Testis (tissue), 3 donors: ENCODE data around the gene CCBE1. TPM values are rescaled to one million over a fixed set of nuclear protein-coding genes. Genes with fewer than 3 reads are reported as not detected.

ENCODE experiments used
- DNase-seq: peaks from one replicate; pipeline ENCODE4 v3.0.0-alpha.2; 2019
- H3K27ac ChIP-seq, 2 donors: fragments of 200-600 bp; sonication (generic); one replicate each; pipeline ENCODE4 v1.5.1; 2019
- H3K27me3 ChIP-seq: fragments of 200-600 bp; sonication (generic); one replicate; pipeline ENCODE4 v1.5.1; 2019
- H3K36me3 ChIP-seq: fragments of 200-600 bp; sonication (generic); one replicate; pipeline ENCODE4 v1.5.1; 2017; ENCODE audit warnings: low read depth; ENCODE audit errors: missing control alignments
- H3K4me1 ChIP-seq: fragments of 200-600 bp; sonication (generic); one replicate; pipeline ENCODE4 v1.5.1; 2019
- H3K4me3 ChIP-seq, 2 donors: fragments of 200-600 bp; sonication (generic); one replicate each; pipeline ENCODE4 v1.5.1; 2017 to 2019
- H3K9me3 ChIP-seq: fragments of 200-600 bp; sonication (generic); one replicate; pipeline ENCODE4 v1.5.1; 2017
- CTCF ChIP-seq, 3 experiments: fragments of 450-650 bp in 2 of 3; fragments of 200-600 bp in 1 of 3; sonication (generic) in 1 of 3; IDR thresholded peaks; one replicate each; pipeline ENCODE4 v1.5.1; 2016 to 2019; ENCODE audit warnings: antibody characterized with exemption in 3 of 3, mild to moderate bottlenecking in 2 of 3, moderate library complexity in 1 of 3
- POLR2A ChIP-seq: fragments of 450-650 bp; IDR thresholded peaks from one replicate; pipeline ENCODE4 v1.6.1; 2017; ENCODE audit warnings: antibody characterized with exemption, mild to moderate bottlenecking, moderate library complexity
- WGBS, 2 donors: methylation state at CpG; one replicate each; pipeline ENCODE4 v1.1.5; 2018; 5-methylcytosine and 5-hydroxymethylcytosine counted together
- intact Hi-C: fragments of 100-400 bp; cut with DNase I; formaldehyde crosslinking; loops from one replicate; pipeline ENCODE4 v1.15.1; 2023; ENCODE audit warnings: low total_unique reads
- polyA plus RNA-seq: library from polyadenylated mRNA; stranded (reverse); fragments of 350-450 nt; fragmentation: Illumina TruSeq; extraction: RNeasy Lipid Tissue Mini Kit (QIAGEN cat#74804); gene quantifications from one replicate; pipeline ENCODE4 v1.2.3, GENCODE V29; 2014; ENCODE audit warnings: low read depth, low replicate concordance; ENCODE audit not compliant: insufficient read depth
- total RNA-seq, 2 donors: library from RNA; depleted of rRNA; stranded (reverse); fragments of >200 nt; gene quantifications; one replicate each; pipeline ENCODE4 v1.2.3, GENCODE V29; 2016

CCBE1 gene
- total and polyA plus RNA-seq, 3 donors from 2014 or later = 1.8 to 2.6 (median 1.9) TPM

GRCh38 chr18:59604877-59605276 is 92.3 kb downstream of the CCBE1 start:
- H3K4me3 ChIP-seq = no peak overlapping the region
- no peak for DNase-seq
- no peaks in the 10 kb centered on the region for H3K9me3 ChIP-seq
- H3K4me1 ChIP-seq = no peaks in the 10 kb centered on the region
- WGBS, 2 donors = 90 to 91% methylated on average over 3 of the region's 3 CpGs
- TF ChIP-seq CTCF (IDR thresholded peaks at IDR 0.05) (no peak), POLR2A (no peak)
- H3K27ac ChIP-seq = no peak overlapping the region
- intact Hi-C loops = no loop called here
- no peaks in the 10 kb centered on the region for H3K36me3 ChIP-seq
- no peaks in the 10 kb centered on the region for H3K27me3 ChIP-seq

GRCh38 chr18:59597049-59597448 is 100.2 kb downstream of the CCBE1 start:
- H3K27me3 ChIP-seq = no peaks in the 10 kb centered on the region
- intact Hi-C loops = no loop called here
- no peak for DNase-seq
- no peak overlapping the region for H3K4me3 ChIP-seq
- no peak for TF ChIP-seq CTCF (IDR thresholded peaks at IDR 0.05)
- no peak for TF ChIP-seq POLR2A
- H3K4me1 ChIP-seq = no peaks in the 10 kb centered on the region
- WGBS, 2 donors = 86 to 95% methylated on average over 3 of the region's 3 CpGs
- H3K36me3 ChIP-seq = no peaks in the 10 kb centered on the region
- no peaks in the 10 kb centered on the region for H3K9me3 ChIP-seq
- no peak overlapping the region for H3K27ac ChIP-seq

GRCh38 chr18:59593291-59593717 is 103.9 kb downstream of the CCBE1 start:
- H3K27me3 ChIP-seq = no peaks in the 10 kb centered on the region
- no peaks in the 10 kb centered on the region for H3K9me3 ChIP-seq
- no peak overlapping the region for H3K4me3 ChIP-seq
- H3K4me1 ChIP-seq = no peaks in the 10 kb centered on the region
- H3K36me3 ChIP-seq = no peaks in the 10 kb centered on the region
- intact Hi-C loops = no loop called here
- TF ChIP-seq POLR2A = no peak
- no peak for TF ChIP-seq CTCF (IDR thresholded peaks at IDR 0.05)
- DNase-seq = no peak
- H3K27ac ChIP-seq = no peak overlapping the region

- Histone ChIP-seq H3K9me3 (no peaks in the 10 kb centered on the region), H3K4me1 (no peaks in the 10 kb centered on the region), H3K4me3 (no peak overlapping the region), H3K27me3 (no peaks in the 10 kb centered on the region), H3K36me3 (no peaks in the 10 kb centered on the region), H3K27ac (no peak overlapping the region)
- WGBS, 2 donors = 93 to 99% methylated on average over 3 of the region's 3 CpGs
- DNase-seq = no peak
- intact Hi-C loops = no loop called here
- TF ChIP-seq POLR2A (no peak), CTCF (IDR thresholded peaks at IDR 0.05) (no peak)
These were observed 104.6 kb downstream of the CCBE1 start for GRCh38 chr18:59592624-59593023.

GRCh38 chr18:59582395-59582794 is 114.8 kb downstream of the CCBE1 start:
- Histone ChIP-seq H3K4me3 (no peak overlapping the region), H3K36me3 (no peaks in the 10 kb centered on the region), H3K4me1 (no peaks in the 10 kb centered on the region), H3K27ac (no peak overlapping the region), H3K9me3 (no peaks in the 10 kb centered on the region), H3K27me3 (no peaks in the 10 kb centered on the region)
- WGBS, 2 donors = 25 to 85% methylated on average over 1 of the region's 1 CpG
- TF ChIP-seq CTCF (IDR thresholded peaks at IDR 0.05) (no peak), POLR2A (no peak)
- intact Hi-C loops = no loop called here
- no peak for DNase-seq
